K562 (cell line): ENCODE results near the gene WLS. TPM values are rescaled to one million over a fixed set of nuclear protein-coding genes. Genes with fewer than 3 reads are reported as not detected.

Source experiments
- ATF4 ChIP-seq: fragments of 450-650 bp; formaldehyde crosslinking; IDR thresholded peaks from 2 replicates; pipeline ENCODE4 v1.4.0; 2022; ENCODE audit warnings: mild to moderate bottlenecking, moderate library complexity
- BMI1 ChIP-seq: fragments of 150-350 bp; IDR thresholded peaks from 2 replicates; pipeline ENCODE4 v1.6.1; 2014; ENCODE audit warnings: low read length
- COPS2 ChIP-seq: fragments of 450-650 bp; conservative IDR thresholded peaks from 2 replicates; pipeline ENCODE4 v1.6.1; 2016; ENCODE audit warnings: mild to moderate bottlenecking, moderate library complexity
- ILK ChIP-seq: fragments of 450-650 bp; IDR thresholded peaks from 2 replicates; pipeline ENCODE4 v1.6.1; 2016; ENCODE audit warnings: missing genetic modification characterization, low read depth, mild to moderate bottlenecking, missing compliant biosample characterization, moderate library complexity, borderline replicate concordance
- MYC ChIP-seq, 2 experiments: fragments of 250-450 bp in 1 of 2; sonication (Bioruptor Pico) in 1 of 2; IDR thresholded peaks; 2 replicates each; pipeline versions ENCODE4 v1.5.1 to v1.6.1; 2012 to 2021; ENCODE audit warnings: low read depth in 2 of 2, borderline replicate concordance in 1 of 2, improper control_type of control experiment in 1 of 2, low read length in 1 of 2, mild to moderate bottlenecking in 1 of 2, moderate library complexity in 1 of 2
- RAD51 ChIP-seq: fragments of 450-650 bp; IDR thresholded peaks from 2 replicates; pipeline ENCODE4 v1.7.1; 2016; ENCODE audit warnings: low read depth, mild to moderate bottlenecking, borderline replicate concordance
- ZMIZ1 ChIP-seq, 2 experiments: fragments of 150-350 bp in 1 of 2; IDR thresholded peaks; 2 replicates each; pipeline ENCODE4 v1.6.1; 2012 to 2016; ENCODE audit warnings: low read depth in 2 of 2, low read length in 2 of 2, mild to moderate bottlenecking in 1 of 2, moderate library complexity in 1 of 2
- polyA plus RNA-seq, 8 experiments: library from polyadenylated mRNA; depleted of rRNA in 4 of 8; stranded (reverse) in 5 of 8; unstranded in 3 of 8; fragments of >200 nt; fragmentation: Nextera tagmentation in 2 of 8; fragmentation: Illumina TruSeq in 1 of 8; extraction: Ambion mirVana in 2 of 8; extraction: Trizol in 1 of 8; gene quantifications; 2 replicates each; pipeline versions ENCODE4 v1.2.1 to v1.2.3, GENCODE V29; 2011 to 2014; ENCODE audit warnings: inconsistent platforms in 1 of 8, missing spikeins in 1 of 8
- total RNA-seq, 7 experiments: library from RNA; depleted of rRNA in 6 of 7; stranded (reverse); fragments of >200 nt in 6 of 7; fragmentation: Illumina TruSeq in 2 of 7; extraction: Trizol in 2 of 7; gene quantifications; 2 replicates each; pipeline versions ENCODE4 v1.2.1 to v1.2.3, GENCODE V29; 2011 to 2021; ENCODE audit warnings: low replicate concordance in 1 of 7

The WLS gene
- total and polyA plus RNA-seq, 9 of the 15 experiments (the other 6 are each of a cell fraction or from before 2014, with no cell fraction given): 0.47 TPM; not detected in 8

GRCh38 chr1:68211761-68212380, 20.5 kb downstream of the WLS start (continued):
- TF ChIP-seq ATF4 (CRISPR knock-in tag): no peak
- TF ChIP-seq COPS2: no peak
- no peak for TF ChIP-seq ZMIZ1 (IDR thresholded peaks at IDR 0.05; ENCODE audit: low read depth in 2 of 2, low read length in 2 of 2)
- TF ChIP-seq RAD51: no peak
- no peak for TF ChIP-seq ILK (tag)
- no peak for TF ChIP-seq MYC (IDR thresholded peaks at IDR 0.05; ENCODE audit: low read depth, low read length)
- TF ChIP-seq MYC (CRISPR knock-in tag; IDR thresholded peaks at IDR 0.05; ENCODE audit: borderline replicate concordance, low read depth): no peak
- TF ChIP-seq BMI1: no peak
